Body of pancreas (tissue), 4 donors: ENCODE measurements around the gene ZNF775.

Experiments
- POLR2A ChIP-seq, 3 donors: fragments of 450-650 bp; IDR thresholded peaks; one replicate each; pipeline ENCODE4 v1.6.1; 2016; ENCODE audit warnings: antibody characterized with exemption in 3 of 3, mild to moderate bottlenecking in 2 of 3
- TF ChIP-seq, protein P1 (sequence below), 7 experiments: fragments of 450-650 bp in 4 of 7; fragments of 200-600 bp in 3 of 7; sonication (generic) in 3 of 7; IDR thresholded peaks; one replicate each; pipeline ENCODE4 v1.5.1; 2016 to 2019; ENCODE audit warnings: antibody characterized with exemption in 7 of 7

DNA sequence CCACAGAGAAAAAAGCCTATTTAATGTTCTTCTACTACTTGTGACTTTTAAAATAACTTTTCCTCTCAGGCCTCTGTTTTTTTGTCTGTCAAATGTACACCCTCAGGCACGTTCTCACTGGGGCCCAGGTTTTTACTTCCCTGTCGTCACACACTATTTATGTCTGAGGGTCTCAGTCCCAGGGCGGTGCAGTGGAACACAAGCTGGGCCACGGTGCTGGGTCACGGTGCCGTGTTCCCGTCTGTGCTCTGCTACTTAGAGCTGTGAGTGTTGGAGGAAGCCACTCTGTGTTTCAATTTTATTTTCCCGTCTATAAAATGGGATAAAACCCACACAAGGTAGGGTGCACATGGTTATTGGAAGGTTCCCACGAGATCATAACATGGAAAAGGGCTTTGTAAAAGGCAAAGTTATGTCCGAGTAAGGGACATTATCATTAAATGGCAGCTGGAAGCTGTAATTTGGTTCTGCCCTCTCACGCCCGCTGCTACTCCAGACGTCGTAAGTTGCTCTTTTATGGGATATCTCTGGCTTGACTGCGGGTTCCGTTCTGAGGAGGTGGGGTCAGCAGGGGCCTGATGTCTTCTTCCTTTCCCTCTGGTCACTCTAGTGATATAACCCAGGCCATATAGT, 25.2 kb downstream of the ZNF775 start:
- TF ChIP-seq, protein P1, sequence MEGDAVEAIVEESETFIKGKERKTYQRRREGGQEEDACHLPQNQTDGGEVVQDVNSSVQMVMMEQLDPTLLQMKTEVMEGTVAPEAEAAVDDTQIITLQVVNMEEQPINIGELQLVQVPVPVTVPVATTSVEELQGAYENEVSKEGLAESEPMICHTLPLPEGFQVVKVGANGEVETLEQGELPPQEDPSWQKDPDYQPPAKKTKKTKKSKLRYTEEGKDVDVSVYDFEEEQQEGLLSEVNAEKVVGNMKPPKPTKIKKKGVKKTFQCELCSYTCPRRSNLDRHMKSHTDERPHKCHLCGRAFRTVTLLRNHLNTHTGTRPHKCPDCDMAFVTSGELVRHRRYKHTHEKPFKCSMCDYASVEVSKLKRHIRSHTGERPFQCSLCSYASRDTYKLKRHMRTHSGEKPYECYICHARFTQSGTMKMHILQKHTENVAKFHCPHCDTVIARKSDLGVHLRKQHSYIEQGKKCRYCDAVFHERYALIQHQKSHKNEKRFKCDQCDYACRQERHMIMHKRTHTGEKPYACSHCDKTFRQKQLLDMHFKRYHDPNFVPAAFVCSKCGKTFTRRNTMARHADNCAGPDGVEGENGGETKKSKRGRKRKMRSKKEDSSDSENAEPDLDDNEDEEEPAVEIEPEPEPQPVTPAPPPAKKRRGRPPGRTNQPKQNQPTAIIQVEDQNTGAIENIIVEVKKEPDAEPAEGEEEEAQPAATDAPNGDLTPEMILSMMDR (IDR thresholded peaks at IDR 0.05) = no peak
- no peak for TF ChIP-seq POLR2A (IDR thresholded peaks at IDR 0.05)
